ENCODE measurements around the gene TRIM34. TPM values are rescaled to one million over a fixed set of nuclear protein-coding genes. Genes with fewer than 3 reads are reported as not detected.

The TRIM34 gene
- total RNA-seq (2013; cell fraction: nucleolus; rRNA removed), result 36.6 and 39.5 TPM in 2 replicates
- total RNA-seq (2014; rRNA removed) (21.0 and 31.6 TPM in 2 replicates), total RNA-seq (2014; rRNA removed; fragmentation: Illumina TruSeq; extraction: Trizol) (27.5 and 29.2 TPM in 2 replicates), total RNA-seq (2021) (16.7 and 18.1 TPM in 2 replicates), polyA plus RNA-seq (2011; rRNA removed) (51.4 and 68.7 TPM in 2 replicates), polyA plus RNA-seq (2014; fragmentation: Illumina TruSeq; extraction: Trizol) (29.0 and 37.0 TPM in 2 replicates), polyA plus RNA-seq (2014; fragmentation: Nextera tagmentation; extraction: Ambion mirVana) (10 to 100 TPM; 22.0 to 33.6 TPM), polyA plus RNA-seq (2014; rRNA removed) (16.4 and 19.9 TPM in 2 replicates), polyA plus RNA-seq (2016; fragmentation: Nextera tagmentation; extraction: Ambion mirVana) (10 to 100 TPM; 16.9 to 19.7 TPM), polyA minus RNA-seq (2011; rRNA and poly(A)+ RNA removed) (32.7 and 36.4 TPM in 2 replicates), Bru-seq, nascent RNA (percentile 43 among the genes with signal in this experiment), BruChase-seq, experiment 1, labeled RNA remaining after a 6-hour chase (percentile 56 among the genes with signal in this experiment), BruChase-seq, experiment 2, labeled RNA remaining after a 2-hour chase (percentile 51 among the genes with signal in this experiment)
- 20.2 TPM for polyA plus RNA-seq (2011; ENCODE audit: low read depth)
- 19.2 and 27.7 TPM in 2 replicates for polyA plus RNA-seq (2011; cell fraction: cytosol; rRNA removed)
- polyA plus RNA-seq (2011; cell fraction: nucleus; rRNA removed), result 52.1 and 65.9 TPM in 2 replicates
- polyA plus RNA-seq (2012), result 19.1 and 21.1 TPM in 2 replicates
- polyA minus RNA-seq (2011; cell fraction: cytosol; rRNA and poly(A)+ RNA removed), result 6.4 and 7.1 TPM in 2 replicates
- 8.7 and 12.1 TPM in 2 replicates for polyA minus RNA-seq (2011; cell fraction: nucleus; rRNA and poly(A)+ RNA removed)
- long read RNA-seq, experiment 1, transcript TRIM34-201 (8 exons, 2,311 nt), result major isoform, 10 of 14 reads
- long read RNA-seq, experiment 1, partial matches to known transcripts, result 3 of 14 reads
- long read RNA-seq, experiment 1, other reads (novel, unspliced or antisense), result 1 of 14 reads
- long read RNA-seq, experiment 2, transcript TRIM34-201 (8 exons, 2,311 nt), result major isoform, 30 of 85 reads
- long read RNA-seq, experiment 2, partial matches to known transcripts, result 50 of 85 reads
- long read RNA-seq, experiment 2, other reads (novel, unspliced or antisense), result 5 of 85 reads

- Histone ChIP-seq H3K9ac (ENCODE audit: control insufficient read depth, insufficient read depth, low read length) (peak within 1 kb of the TSS; percentile 100), H3K27ac (ENCODE audit: control insufficient read depth, insufficient read depth) (peak within 1 kb of the TSS; percentile 100)
- 0 out of 2 replicates have a peak, but pooled peaks have one; percentile 43 for TF ChIP-seq YY1 (IDR thresholded peaks at IDR 0.05; ENCODE audit: low read depth, low read length)
- peak; percentile 47 for TF ChIP-seq IKZF1 (conservative IDR thresholded peaks at IDR 0.05)
- TF ChIP-seq NRF1 (conservative IDR thresholded peaks at IDR 0.05; ENCODE audit: low read depth, low read length), result no peak
- TF ChIP-seq NR2C2 (IDR thresholded peaks at IDR 0.05; ENCODE audit: borderline replicate concordance, control insufficient read depth, insufficient read length, low read depth), result no peak
- peak; percentile 83 for TF ChIP-seq NBN (IDR thresholded peaks at IDR 0.05)
- peak; percentile 33; the same call in 1 of the 2 replicates for TF ChIP-seq ATF7 (IDR thresholded peaks at IDR 0.05; ENCODE audit: low read depth)
- TF ChIP-seq GABPA (IDR thresholded peaks at IDR 0.05; ENCODE audit: low read depth), result no peak
- peak in 1 of 2 experiments; percentile 66 for TF ChIP-seq IKZF2 (IDR thresholded peaks at IDR 0.05)
- peak; percentile 46; the same call in 1 of the 2 replicates for TF ChIP-seq CHD2 (IDR thresholded peaks at IDR 0.05; ENCODE audit: borderline replicate concordance, low read depth, low read length)
- TF ChIP-seq SMARCA5 (IDR thresholded peaks at IDR 0.05), result peak; percentile 15; the same call in 1 of the 2 replicates
- TF ChIP-seq ATF2 (IDR thresholded peaks at IDR 0.05; ENCODE audit: low read length), result peak; percentile 17; the same call in 1 of the 2 replicates
- TF ChIP-seq SP1 (IDR thresholded peaks at IDR 0.05; ENCODE audit: low read depth, low read length), result peak; percentile 42
- TF ChIP-seq TBL1XR1 (IDR thresholded peaks at IDR 0.05; ENCODE audit: low read depth, low read length), result no peak
- no peak for TF ChIP-seq ZNF384 (IDR thresholded peaks at IDR 0.05; ENCODE audit: borderline replicate concordance, low read depth, low read length)
- TF ChIP-seq MLLT1 (IDR thresholded peaks at IDR 0.05), result no peak
Measured at GRCh38 chr11:5624489-5625279, at the start of gene TRIM34. Gene TRIM34, plus strand, starts transcription at chr11:5625001. Its CDS starts 7,331 bp downstream, at chr11:5632332.

More at GRCh38 chr11:5624489-5625279, at the start of gene TRIM34:
- ChIA-PET RAD21 (ENCODE audit: unreplicated experiment) (interaction anchor here (0.8 to 2.5 kb wide), 6 partner anchors 9 to 266 kb away, joined by 3 to 20 read pairs (median 3); partner anchors contain the start of genes TRIM22 and TRIM5), CTCF (interaction anchor here (0.6 to 4.0 kb wide), 5 partner anchors 11 to 89 kb away, joined by 3 to 25 read pairs (median 4); partner anchors contain the start of gene TRIM5), SMC1A (ENCODE audit: uncharacterized antibody, unreplicated experiment) (interaction anchor here (0.7 to 3.0 kb wide), 12 partner anchors 9 to 254 kb away, joined by 3 to 21 read pairs (median 3); partner anchors contain the start of genes TRIM22 and TRIM5), POLR2A (interaction anchor here (0.9 to 4.1 kb wide), 10 partner anchors 10 to 132 kb away, joined by 3 to 38 read pairs (median 6); partner anchors contain the start of genes TRIM22 and TRIM5)
- Histone ChIP-seq H3K79me2 (ENCODE audit: control insufficient read depth, insufficient read depth, low read length) (peaks cover 17% of the 10 kb centered on the region), H2AFZ (ENCODE audit: control insufficient read depth, low read depth, low read length) (peak within 1 kb of the TSS; percentile 73), H3K27me3 (replicated peaks in 1 of 2; ENCODE audit: control insufficient read depth in 2 of 2, insufficient read depth in 2 of 2, low read length in 1 of 2) (no peaks in the 10 kb centered on the region), H3K9me3 (replicated peaks; ENCODE audit: control insufficient read depth, insufficient read depth, low read length) (no peaks in the 10 kb centered on the region; the same call in 2 of the 3 replicates), H3K4me2 (ENCODE audit: control insufficient read depth, insufficient read depth) (peak within 1 kb of the TSS; percentile 82), H3K4me1 (ENCODE audit: control insufficient read depth, insufficient read depth, low read length) (peaks cover 2% of the 10 kb centered on the region; the same call in 1 of the 2 replicates), H3K36me3 (ENCODE audit: control insufficient read depth in 2 of 2, insufficient read depth in 2 of 2, low read length in 1 of 2) (no peaks in the 10 kb centered on the region), H4K20me1 (ENCODE audit: control insufficient read depth, insufficient read depth) (no peaks in the 10 kb centered on the region), H3K4me3 (peak within 1 kb of the TSS; percentile 97)
- FAIRE-seq, result peak; percentile 88
- peak; percentile 94 for ATAC-seq
- in situ Hi-C loops (cut with MboI), result loop anchor here (10.0 kb wide), 1 partner anchor 1120 kb away; no protein-coding TSS in a partner anchor
- DNase-seq (ENCODE audit: low read depth, low spot score), result peak; percentile 90
- intact Hi-C loops (cut with micrococcal nuclease; ENCODE audit: unreplicated experiment), result loop anchor here (2.0 kb wide), 1 partner anchor 60 kb away; the partner anchor contains the start of gene TRIM5
- WGBS (ENCODE audit: insufficient coverage, insufficient replicate concordance, low lambda C conversion rate, missing lambda C conversion rate), result 0% methylated on average over 7 of the region's 7 CpGs
- BruUV-seq (replicated peaks), result TSS peak; percentile 98
